ENCODE measurements around the gene SMCO2.
"Not testable (repeated sequence)": the region's sequence is repeated elsewhere in the genome, so short reads cannot be mapped to it uniquely, and the experiment has no call there.

SMCO2 gene

DNA sequence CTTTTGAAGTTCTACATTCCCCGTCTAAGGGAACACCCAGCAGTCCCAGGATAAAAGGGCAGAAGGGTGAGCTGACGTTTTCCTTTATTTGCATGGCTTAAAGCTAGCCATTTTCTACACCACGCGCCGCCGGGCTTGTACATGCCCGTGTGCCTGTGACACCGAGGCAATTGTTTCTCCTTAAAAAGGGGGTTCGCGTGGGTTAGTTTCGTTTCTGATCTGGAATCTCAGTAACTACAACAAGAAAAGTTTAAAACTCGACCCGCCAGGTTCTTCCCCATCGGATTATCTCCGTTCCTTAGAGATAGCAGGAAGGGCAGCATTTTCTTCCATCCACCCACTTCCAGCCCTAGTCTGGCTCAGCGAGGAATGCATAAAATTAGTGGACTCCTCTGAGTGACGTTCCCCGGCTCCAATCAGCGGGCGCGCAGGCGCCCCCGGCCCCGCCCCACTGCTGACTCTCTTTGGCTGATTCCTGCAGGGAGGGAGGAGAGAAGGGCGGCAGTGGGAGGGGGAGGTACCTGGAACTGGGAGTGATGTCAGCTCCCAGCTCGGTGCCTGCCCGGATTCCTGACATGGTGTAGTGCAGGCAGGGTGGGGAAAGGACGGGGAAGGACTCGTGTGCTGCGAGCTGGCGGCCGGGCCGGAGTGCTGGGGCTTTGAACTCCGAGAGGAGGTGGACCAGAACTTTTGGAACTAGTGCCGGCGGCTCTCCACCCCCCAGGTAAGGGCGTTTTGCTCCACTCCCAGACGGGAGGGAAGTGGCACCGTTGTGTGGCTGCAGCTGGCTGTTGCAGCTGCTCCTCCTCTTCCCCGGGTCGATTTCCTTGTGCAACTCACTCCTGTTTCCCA is 77.3 kb downstream of the SMCO2 start, which contains the start of gene PPFIBP1:
Gene PPFIBP1, plus strand, starts transcription at position 565 of the 852 bp plus-strand sequence. CDS start 109,191 bp downstream, outside the sequence.
- H3K4me3 ChIP-seq (ENCODE audit: low read depth, low read length) = peak within 1 kb of the TSS; percentile 69

DNA sequence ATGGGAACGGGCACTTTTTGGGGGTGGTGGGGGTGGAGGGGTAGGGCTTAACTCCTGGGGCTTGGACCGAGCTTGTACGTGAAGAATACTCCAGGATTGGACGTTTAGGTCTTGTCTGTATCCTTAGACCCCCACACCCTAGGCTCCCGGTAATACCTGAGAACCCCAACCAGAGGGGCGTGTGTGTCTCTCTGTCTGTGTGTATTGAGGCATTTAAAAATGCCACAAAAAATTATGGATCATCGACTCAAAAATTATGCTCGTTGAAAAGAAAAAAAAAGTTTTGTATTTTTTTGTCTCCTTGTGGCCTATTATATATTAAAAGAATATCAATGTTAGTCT is 77.9 kb downstream of the SMCO2 start:
- peak overlapping the region; percentile 69 for H3K4me3 ChIP-seq (ENCODE audit: low read depth, low read length)

DNA sequence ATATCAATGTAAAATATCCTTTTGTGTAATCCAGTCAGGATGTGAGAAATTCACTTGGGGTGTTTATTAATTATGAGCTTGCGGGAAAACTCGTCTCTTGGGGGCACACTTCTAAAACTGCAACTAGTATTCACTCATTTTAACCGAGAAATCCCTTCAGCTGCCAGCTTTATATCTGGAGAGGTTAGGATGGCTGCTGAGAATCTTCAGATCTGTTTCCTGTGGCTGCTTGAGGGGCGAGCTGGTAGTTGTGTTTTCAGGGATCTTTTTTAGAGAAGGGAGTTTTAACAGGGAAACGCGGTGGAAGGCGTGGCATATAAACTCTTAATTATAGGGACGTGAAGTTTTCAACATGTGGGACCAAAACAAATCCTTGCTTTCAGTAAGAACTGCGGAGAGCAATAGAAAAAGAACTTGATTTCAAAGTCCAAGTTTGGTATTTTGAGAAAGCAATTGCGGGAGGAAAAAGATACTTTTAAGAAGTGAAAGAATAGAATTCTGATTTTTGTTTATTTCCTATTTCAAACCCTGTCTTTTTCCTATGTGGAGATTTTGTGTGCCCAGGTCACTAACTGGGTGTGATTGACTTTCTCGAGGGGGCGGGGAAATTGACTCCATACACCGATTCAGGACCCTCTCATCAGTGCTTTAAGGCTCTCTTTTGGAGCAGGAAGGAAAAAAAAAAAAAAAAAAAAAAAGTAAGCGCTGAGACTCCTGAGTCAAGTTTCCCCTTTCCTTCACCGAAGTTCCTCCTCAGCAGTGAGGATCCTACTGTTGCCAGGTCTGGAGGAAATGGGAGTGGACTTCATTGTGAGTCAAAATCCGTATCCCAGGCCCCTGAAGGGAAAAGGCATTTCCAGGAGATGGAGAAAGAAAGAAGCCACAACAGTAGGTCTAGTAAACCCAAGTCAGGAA is 78.6 kb downstream of the SMCO2 start:
- H3K4me3 ChIP-seq (ENCODE audit: low read depth, low read length) = peak overlapping the region; percentile 69

DNA sequence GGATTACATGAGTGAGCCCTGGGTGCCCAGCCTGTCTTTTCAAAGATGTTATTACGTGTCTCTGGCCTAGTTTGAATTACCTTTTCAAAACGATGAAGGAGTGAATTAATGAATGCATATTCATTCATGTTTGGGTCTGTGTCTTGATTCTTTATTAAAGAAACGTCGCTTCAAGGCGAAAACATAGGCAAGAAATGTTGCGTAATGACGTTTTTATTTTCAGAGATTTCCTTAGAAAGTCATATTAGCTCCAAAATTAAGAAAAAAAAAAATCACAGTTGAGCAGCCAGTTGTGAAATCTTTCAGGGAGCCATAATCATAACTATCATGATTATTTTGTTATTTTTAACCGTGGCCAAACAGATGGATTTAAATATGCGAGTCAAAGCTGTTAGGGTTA is 81.0 kb downstream of the SMCO2 start:
- H3K4me3 ChIP-seq (ENCODE audit: low read depth, low read length) = no peak overlapping the region

DNA sequence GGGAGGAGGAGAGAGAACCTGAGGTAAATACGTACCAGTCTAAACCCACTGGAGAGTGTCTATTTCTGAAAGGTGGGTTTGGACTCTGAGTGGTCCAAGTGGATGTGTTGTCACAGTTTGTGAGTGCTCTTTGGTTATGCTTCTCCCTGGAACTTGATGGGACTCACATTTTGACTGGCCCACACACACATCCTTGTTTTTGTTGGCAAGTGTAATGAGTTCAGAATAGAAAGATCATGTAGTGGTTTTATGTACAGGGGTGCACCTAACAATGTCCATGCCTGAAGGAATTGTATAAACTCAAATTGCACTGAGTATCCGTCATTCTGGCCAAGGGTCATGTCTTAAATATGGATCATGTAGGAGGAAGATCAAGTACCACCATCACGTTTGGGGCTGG is 82.3 kb downstream of the SMCO2 start:
- H3K4me3 ChIP-seq (ENCODE audit: low read depth, low read length) = no peak overlapping the region

DNA sequence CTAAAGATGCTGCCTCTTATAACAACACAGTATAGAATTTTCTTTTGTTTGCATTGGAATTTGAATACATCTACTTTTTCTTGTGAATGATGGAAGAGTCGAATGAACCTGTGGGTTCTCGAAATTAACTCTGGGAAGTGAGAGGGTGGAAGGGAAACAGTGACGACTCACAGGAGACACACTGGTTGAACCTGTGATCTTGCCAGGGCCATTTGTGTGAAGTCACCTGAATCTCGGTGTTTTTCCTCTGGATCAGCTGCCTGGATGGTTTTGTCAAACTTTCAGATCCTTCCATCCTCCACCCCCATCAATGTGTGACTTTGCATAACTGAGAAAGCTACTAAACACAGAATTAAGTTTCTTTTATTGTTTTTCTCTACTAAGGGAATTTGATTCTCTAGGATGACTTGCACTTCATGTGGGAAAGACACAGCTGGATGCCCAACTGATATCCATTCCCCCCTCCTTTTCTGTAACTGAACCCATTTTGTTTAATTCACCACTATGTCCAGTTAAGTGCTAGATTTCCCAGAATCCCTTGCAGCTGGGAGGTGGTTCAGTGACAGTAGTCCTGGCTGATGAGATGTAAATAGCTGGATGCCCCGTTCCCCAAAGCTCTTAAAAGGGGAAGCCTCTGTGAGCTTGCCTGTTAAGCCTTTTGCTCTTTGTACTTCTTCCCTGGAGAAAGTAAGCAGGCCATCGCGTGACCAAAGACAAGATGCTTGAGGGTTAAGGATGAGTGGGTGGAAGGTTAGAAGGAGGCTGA is 83.8 kb downstream of the SMCO2 start:
- no peak overlapping the region for H3K4me3 ChIP-seq (ENCODE audit: low read depth, low read length)

DNA sequence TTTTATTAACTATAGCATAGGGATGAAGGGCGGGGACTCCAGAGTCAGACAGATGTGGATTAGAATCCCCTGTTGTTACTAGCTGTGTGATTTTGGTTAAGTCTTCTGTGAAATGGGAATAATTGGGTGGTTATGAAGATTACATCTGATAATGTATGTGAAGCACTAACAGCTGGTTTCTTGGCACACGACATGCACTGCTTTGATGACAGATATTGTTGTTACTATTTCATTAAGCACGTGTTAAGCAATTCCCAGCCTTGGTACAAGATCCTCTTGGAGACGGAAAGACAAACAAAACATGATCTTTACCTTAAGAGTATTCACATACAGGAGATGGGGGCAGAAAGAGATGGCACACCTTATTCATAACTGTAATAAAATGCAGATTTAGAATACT is 85.4 kb downstream of the SMCO2 start:
- H3K4me3 ChIP-seq (ENCODE audit: low read depth, low read length) = no peak overlapping the region

DNA sequence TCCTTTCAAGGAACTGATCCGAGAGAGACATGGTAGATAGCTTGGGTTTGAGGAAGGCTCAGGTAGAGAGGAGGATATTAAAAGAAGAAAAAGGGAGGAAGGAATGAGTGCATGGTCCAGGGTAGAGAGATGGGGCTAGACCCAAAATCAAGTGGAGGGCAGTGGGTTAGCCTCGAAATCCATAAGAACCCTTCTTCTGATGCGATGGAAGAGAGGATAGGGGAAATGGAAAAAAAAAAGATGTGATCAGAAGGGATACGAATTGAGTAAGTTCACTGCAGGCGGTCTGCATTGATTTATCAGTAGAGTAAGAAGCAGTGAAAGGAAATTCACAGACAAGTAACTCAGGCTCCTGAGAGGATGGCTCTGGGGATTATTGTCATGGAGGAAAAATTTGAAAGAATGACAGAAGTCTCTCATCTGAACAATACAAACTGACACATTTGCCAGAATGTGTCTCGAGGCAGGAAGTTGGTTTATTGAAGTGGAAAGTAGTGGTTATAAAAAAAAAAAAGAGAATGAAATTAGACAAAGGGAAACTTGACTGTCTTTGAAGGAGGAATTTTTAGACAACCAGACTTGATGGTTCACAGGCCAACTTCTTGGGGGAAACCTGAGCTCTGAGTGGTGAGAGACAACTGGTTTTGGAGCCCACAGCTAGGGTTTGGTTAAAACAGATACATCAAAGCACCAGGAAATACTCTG is 87.7 kb downstream of the SMCO2 start:
- no peak overlapping the region for H3K4me3 ChIP-seq (ENCODE audit: low read depth, low read length)

DNA sequence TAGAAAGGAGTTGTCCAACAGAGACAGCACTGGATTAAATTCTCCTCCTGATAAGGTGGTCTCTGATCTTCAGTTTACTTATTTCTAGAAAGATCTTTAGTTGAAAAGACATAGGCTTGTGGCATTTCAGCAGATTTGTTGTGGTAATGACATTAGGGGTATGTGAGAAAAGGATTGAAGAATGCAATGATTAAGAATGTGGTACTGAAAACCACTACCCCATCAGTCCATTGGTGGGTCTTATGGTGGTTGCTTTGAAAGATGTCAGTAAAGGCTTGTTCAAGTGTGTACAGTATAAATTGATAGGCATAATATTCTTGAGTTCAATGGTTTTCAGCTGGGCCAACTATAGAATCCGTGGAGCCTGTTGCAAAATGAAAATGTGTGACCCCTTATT is 88.2 kb downstream of the SMCO2 start:
- H3K4me3 ChIP-seq (ENCODE audit: low read depth, low read length) = no peak overlapping the region

DNA sequence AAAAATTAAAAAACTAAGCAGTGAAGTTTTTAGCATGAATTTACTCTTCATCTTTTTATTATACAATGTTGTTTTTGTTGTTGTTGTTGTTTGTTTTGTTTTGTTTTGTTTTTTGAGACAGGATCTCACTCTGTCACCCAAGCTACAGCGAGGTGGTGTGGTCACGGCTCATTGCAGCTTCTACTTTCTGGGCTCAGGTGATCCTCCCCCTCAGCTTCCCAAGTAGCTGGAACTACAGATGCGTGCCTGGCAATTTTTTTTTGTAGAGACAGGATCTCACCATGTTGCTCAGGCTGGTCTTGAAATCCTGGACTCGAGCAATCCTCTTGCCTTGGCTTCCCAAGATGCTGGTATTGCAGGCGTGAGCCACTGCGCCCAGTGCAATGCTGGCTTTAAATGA is 88.8 kb downstream of the SMCO2 start:
- no peak overlapping the region for H3K4me3 ChIP-seq (ENCODE audit: low read depth, low read length)

DNA sequence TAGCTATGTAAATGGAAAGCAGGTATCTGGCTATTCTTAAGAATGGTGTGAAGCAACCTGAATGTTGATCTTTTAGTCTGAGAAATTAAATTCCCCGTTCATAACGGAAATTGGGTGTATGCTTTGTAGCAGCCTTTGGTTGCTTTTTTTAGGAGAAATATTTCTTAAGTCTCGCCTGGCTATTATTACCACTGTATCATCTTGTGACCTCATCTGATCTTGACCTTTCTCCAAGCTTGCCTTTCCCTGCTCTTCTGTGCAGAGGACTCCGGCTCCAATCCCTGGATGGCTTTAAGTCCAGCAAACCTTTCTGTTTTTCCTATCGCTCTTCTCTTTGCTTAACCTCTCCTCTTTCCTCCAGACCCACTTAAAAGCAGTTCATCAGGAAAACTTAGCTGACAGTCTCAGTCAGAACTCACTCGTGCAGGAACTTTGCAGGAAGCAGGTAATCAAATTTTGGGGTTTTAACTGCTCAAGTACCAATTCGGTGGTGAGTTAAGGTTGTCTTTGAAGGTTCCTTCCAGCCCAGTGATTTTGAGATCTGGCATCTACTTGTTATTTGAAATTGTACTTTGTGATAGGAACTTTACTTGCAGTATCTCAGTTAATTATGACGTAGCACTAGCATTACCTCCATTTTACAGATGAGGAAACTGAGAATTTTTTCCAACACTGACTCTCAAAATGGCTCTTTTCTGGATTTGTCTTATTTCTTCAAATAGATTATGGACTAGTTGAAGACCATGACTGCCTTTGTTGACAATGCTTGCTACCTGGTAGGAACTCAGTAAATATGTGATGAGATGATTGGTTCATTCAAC is 91.5 kb downstream of the SMCO2 start:
- H3K4me3 ChIP-seq (ENCODE audit: low read depth, low read length) = no peak overlapping the region

DNA sequence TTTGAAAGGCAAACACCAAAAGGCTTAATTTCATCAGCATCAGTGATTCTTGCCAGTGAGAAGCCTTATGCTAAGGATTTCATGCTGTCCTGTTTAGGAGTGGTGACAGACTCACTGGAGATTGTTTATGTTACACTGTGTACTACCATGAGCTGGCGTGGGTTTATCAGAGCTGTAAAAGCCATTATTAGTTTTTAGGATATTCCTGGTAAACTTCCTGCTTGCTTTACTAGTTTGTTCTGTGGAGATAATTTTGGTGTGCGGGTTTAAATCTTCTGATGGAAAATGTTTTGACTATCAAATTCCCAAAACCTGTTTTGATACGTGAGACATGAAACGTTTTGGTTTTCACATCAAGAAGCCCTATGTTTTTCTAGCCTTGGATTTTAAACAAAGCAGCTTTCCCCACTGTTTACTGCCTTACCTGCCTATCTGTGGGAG is 92.7 kb downstream of the SMCO2 start:
- H3K4me3 ChIP-seq (ENCODE audit: low read depth, low read length) = no peak overlapping the region

DNA sequence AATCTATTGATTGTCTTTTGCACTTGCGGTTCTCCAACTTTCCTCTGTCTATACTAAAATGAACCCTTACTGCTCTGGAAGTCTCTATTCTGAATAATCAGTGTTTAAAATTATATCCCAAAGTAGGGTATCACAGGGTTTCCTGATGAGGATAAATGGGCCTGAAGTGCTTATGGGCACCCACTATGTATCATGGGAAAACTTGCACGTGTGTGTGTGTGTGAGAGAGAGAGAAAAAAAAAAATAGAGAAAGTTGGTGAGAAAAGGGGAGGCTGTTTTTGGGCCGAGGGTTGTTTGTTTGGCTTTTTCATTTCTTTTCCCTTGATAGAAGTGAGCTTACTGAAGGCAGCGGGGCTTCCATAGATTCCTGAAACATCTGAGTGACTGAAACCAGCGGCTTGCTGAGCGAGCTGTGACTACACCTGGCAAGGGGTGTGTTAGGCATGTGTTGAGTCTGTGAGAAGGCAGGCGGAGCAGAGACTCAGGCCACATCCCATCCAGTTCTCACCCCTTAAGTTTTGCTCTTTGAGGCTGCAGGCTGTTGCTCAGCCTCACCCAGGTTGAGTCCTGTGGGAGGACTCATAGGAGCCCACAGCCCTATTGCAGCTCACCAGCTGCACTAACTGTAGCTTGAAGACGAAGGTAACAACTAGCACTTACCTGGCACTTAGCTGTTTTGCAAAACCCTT is 94.6 kb downstream of the SMCO2 start:
- H3K4me3 ChIP-seq (ENCODE audit: low read depth, low read length) = no peak overlapping the region

DNA sequence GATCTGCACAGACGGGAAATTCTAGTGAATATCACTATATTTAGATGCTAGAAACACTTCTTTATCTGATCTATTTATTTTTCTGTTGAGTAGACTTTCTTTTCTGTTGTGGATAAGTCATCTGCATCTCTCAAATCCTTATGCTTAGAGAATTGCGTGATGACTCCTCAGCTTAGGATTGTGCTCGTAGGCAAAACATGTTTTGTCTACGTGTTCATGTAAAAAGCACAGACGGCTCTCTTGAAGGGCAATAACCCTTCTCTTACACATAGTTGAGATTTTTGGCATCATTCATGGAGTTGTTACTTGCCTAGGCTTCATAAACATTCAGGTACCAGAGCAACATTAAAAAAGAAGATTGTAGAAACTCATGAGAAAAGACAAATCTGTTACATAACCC is 96.1 kb downstream of the SMCO2 start:
- H3K4me3 ChIP-seq (ENCODE audit: low read depth, low read length) = no peak overlapping the region

DNA sequence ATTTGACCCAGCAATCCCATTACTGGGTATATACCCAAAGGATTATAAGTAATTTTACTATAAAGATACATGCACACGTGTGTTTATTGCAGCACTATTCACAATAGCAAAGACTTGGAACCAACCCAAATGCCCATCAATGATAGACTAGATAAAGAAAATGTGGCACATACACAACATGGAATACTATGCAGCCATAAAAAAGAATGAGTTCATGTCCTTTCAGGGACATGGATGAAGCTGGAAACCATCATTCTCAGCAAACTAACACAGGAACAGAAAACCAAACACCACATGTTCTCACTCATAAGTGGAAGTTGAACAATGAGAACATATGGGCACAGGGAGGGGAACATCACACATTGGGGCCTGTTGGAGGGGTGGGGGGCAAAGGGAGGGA is 98.3 kb downstream of the SMCO2 start:
- not testable (repeated sequence) for H3K4me3 ChIP-seq (ENCODE audit: low read depth, low read length)

DNA sequence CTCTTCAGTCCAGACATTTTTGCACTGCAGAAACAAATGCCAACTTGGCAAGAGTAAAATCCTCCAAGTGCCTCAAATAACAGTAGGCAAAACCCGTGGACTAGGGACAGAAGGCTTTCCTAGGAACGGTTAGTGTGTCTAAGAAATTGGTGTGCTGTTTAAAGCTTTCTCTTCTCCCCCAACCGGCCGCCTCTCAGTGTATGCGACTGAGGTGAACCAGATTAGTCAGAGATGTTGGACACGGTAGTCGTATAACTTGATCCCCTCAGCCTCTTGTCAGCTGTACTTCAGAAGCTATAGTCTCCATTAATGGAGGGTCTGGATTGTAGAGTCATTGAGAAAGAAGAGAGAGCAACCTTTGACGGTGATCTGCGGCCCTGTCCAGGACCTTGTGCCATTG is 99.1 kb downstream of the SMCO2 start:
- no peak overlapping the region for H3K4me3 ChIP-seq (ENCODE audit: low read depth, low read length)

DNA sequence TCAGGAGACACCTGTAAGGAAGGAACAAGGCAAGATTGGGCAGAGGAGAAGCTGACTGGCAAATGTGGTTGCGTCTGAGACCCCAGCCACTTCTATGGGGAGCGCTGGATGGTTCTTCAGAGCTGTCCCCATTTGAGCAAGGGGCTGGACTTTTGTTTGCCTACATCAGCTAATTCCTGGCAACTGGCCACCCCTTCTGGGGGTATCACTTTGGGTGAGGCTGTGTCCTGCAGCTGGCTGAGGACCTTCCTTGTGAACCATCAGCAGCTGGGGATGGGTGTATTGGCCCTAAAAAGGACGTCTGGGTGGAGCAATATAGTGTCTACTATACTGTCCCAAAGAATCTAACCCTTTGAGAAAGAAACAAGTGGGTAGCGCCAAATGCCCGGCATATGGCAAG is 101.1 kb downstream of the SMCO2 start:
- H3K4me3 ChIP-seq (ENCODE audit: low read depth, low read length) = no peak overlapping the region

DNA sequence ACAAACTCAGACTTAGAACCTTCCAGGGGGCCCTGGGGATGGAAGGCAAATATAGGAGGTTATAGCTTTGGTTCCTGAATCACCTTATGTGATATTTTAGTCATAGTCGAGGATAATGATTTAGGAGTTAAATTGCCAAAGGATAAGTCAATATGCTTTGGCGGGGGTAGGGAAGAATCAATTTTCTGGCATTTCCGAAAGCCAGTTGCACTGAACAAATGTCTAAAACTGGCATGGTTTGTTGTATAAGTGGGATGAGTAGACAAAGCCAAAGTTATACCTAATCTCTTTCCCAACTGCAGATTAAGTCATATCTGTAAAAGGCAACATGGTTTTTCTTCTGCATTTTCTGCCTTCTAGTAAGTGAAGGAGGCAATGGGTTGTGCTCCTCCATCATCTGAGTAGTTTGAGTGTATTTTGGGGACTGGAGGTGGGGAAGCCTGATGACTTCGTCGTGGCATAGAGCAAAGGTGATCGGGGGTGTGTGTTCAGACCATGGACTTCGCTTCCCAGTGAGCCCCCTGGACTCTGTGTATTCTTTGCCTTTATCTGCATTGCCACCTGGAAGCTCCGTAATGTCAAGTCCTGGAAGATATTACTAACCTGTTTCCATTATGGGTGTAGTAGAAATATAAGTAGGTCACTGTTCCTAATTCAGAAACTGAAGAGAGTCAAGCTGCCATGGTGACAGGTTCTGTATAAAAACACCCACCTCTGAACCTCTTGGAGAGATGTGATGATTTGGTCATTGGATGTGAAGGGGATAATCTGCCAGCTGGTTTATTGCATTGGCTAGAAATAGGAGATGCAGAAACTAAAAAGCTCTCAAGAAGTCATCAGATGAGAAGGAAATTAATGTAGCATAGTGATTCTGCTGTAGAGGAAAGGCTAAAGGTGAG is 102.0 kb downstream of the SMCO2 start:
- H3K4me3 ChIP-seq (ENCODE audit: low read depth, low read length) = no peak overlapping the region
